HEK293T (cell line): ENCODE measurements around the gene ZFYVE27.

Experiments
- BHLHE40 ChIP-seq: fragments of 450-650 bp; IDR thresholded peaks from 2 replicates; pipeline ENCODE4 v1.6.1; 2016; ENCODE audit warnings: mild to moderate bottlenecking, moderate library complexity, borderline replicate concordance
- HDGF ChIP-seq: fragments of 450-650 bp; IDR thresholded peaks from 2 replicates; pipeline ENCODE4 v1.6.1; 2017; ENCODE audit warnings: antibody characterized with exemption, borderline replicate concordance
- SUZ12 ChIP-seq: fragments of 450-650 bp; IDR thresholded peaks from 2 replicates; pipeline ENCODE4 v1.6.1; 2016; ENCODE audit warnings: mild to moderate bottlenecking
- TF ChIP-seq, protein P1 (sequence below): fragments of 450-650 bp; IDR thresholded peaks from 2 replicates; pipeline ENCODE4 v1.6.1; 2016

DNA sequence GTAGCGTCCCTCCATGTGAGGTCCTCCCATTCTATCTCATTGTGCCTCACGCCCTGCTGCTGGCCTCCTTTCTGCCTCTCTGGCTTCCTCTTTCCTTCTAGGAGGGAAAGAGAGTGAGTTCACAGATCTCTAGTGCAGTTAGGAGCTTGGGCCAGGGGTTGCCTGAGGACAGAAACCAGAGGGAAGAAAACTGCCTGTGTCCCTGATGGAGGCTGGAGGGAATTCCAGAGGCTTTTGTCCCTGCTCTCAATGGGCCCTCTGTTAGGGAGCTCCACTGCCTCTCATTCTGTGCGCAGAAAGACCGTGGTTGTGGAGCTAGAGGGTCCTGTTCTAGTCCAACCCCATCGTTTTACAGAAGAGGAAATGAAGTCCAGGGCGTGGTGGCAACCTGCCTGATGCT lies 18.8 kb upstream of the ZFYVE27 start:
- no peak for TF ChIP-seq BHLHE40
- TF ChIP-seq HDGF: no peak
- TF ChIP-seq, protein P1, sequence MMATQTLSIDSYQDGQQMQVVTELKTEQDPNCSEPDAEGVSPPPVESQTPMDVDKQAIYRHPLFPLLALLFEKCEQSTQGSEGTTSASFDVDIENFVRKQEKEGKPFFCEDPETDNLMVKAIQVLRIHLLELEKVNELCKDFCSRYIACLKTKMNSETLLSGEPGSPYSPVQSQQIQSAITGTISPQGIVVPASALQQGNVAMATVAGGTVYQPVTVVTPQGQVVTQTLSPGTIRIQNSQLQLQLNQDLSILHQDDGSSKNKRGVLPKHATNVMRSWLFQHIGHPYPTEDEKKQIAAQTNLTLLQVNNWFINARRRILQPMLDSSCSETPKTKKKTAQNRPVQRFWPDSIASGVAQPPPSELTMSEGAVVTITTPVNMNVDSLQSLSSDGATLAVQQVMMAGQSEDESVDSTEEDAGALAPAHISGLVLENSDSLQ: no peak
- no peak for TF ChIP-seq SUZ12
